Neural cell (in vitro differentiated cells): ENCODE data around the gene UPF1.

Experiments
- EZH2 ChIP-seq: fragments of 200-600, 300-800 bp; shearing (Covaris generic), sonication (generic); IDR thresholded peaks from 2 replicates; pipeline ENCODE4 v1.6.1; 2014; ENCODE audit warnings: antibody characterized with exemption, low read length, borderline replicate concordance, mild to moderate bottlenecking; ENCODE audit not compliant: insufficient read depth, poor library complexity, severe bottlenecking
- TF ChIP-seq, protein P1 (sequence below): fragments of 450-650 bp; IDR thresholded peaks from 2 replicates; pipeline ENCODE4 v1.5.1; 2014; ENCODE audit warnings: antibody characterized with exemption, mild to moderate bottlenecking, moderate library complexity; ENCODE audit not compliant: poor library complexity, severe bottlenecking

- TF ChIP-seq, protein P1, sequence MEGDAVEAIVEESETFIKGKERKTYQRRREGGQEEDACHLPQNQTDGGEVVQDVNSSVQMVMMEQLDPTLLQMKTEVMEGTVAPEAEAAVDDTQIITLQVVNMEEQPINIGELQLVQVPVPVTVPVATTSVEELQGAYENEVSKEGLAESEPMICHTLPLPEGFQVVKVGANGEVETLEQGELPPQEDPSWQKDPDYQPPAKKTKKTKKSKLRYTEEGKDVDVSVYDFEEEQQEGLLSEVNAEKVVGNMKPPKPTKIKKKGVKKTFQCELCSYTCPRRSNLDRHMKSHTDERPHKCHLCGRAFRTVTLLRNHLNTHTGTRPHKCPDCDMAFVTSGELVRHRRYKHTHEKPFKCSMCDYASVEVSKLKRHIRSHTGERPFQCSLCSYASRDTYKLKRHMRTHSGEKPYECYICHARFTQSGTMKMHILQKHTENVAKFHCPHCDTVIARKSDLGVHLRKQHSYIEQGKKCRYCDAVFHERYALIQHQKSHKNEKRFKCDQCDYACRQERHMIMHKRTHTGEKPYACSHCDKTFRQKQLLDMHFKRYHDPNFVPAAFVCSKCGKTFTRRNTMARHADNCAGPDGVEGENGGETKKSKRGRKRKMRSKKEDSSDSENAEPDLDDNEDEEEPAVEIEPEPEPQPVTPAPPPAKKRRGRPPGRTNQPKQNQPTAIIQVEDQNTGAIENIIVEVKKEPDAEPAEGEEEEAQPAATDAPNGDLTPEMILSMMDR, result no peak
- TF ChIP-seq EZH2, result no peak
These were observed 25.5 kb downstream of the UPF1 start for GRCh38 chr19:18857223-18857622.
